ENCODE results near the gene TGFBR2. TPM values are rescaled to one million over a fixed set of nuclear protein-coding genes. Genes with fewer than 3 reads are reported as not detected.

TGFBR2 gene
- total and polyA plus RNA-seq, 2 of the 13 experiments (the other 11 are each of a cell fraction or from before 2014, with no cell fraction given) = 82.2 to 187 TPM

- TF ChIP-seq SAFB2 (CRISPR knock-in tag; IDR thresholded peaks at IDR 0.05; ENCODE audit: borderline replicate concordance, low read depth) (no peak), ZFP37 (CRISPR knock-in tag; IDR thresholded peaks at IDR 0.05; ENCODE audit: borderline replicate concordance) (no peak), CHD4 (IDR thresholded peaks at IDR 0.05; ENCODE audit: borderline replicate concordance, low read length) (no peak), DBP (CRISPR knock-in tag; IDR thresholded peaks at IDR 0.05; ENCODE audit: not compliant biosample characterization) (no peak), PPARG (CRISPR knock-in tag; conservative IDR thresholded peaks at IDR 0.05) (peak; percentile 64), ZNF567 (CRISPR knock-in tag; IDR thresholded peaks at IDR 0.05; ENCODE audit: borderline replicate concordance) (no peak), ZNF549 (CRISPR knock-in tag; IDR thresholded peaks at IDR 0.05) (no peak), ZSCAN25 (CRISPR knock-in tag; IDR thresholded peaks at IDR 0.05) (no peak), TCF12 (IDR thresholded peaks at IDR 0.05) (no peak), TCF12 (CRISPR knock-in tag; IDR thresholded peaks at IDR 0.05) (no peak), SMC3 (IDR thresholded peaks at IDR 0.05; ENCODE audit: low read length) (no peak), ZNF572 (CRISPR knock-in tag; IDR thresholded peaks at IDR 0.05) (no peak), ZNF703 (CRISPR knock-in tag; IDR thresholded peaks at IDR 0.05; ENCODE audit: borderline replicate concordance) (no peak), HMG20A (CRISPR knock-in tag; IDR thresholded peaks at IDR 0.05; ENCODE audit: borderline replicate concordance) (no peak), NCOA2 (CRISPR knock-in tag; IDR thresholded peaks at IDR 0.05) (peak; percentile 75; the same call in 1 of the 2 replicates), BCL6 (CRISPR knock-in tag; IDR thresholded peaks at IDR 0.05) (peak; percentile 56; the same call in 1 of the 2 replicates), EZH2 (conservative IDR thresholded peaks at IDR 0.05; ENCODE audit: low read depth, low read length) (no peak), MXI1 (IDR thresholded peaks at IDR 0.05; ENCODE audit: borderline replicate concordance, low read depth, low read length) (no peak), IKZF4 (CRISPR knock-in tag; IDR thresholded peaks at IDR 0.05; ENCODE audit: borderline replicate concordance, low read depth, not compliant biosample characterization) (no peak), ZBTB44 (CRISPR knock-in tag; IDR thresholded peaks at IDR 0.05) (no peak), KLF16 (CRISPR knock-in tag; IDR thresholded peaks at IDR 0.05) (peak in 1 of 2 experiments; percentile 30; a peak in 1 of 4 replicates), EP300 (IDR thresholded peaks at IDR 0.05; ENCODE audit: low read depth in 2 of 2, low read length in 2 of 2) (peak in 1 of 2 experiments; percentile 19; a peak in 1 of 4 replicates), EP300 (CRISPR knock-in tag; IDR thresholded peaks at IDR 0.05; ENCODE audit: borderline replicate concordance) (no peak; the same call in 1 of the 2 replicates)
- TF ChIP-seq, protein P1, sequence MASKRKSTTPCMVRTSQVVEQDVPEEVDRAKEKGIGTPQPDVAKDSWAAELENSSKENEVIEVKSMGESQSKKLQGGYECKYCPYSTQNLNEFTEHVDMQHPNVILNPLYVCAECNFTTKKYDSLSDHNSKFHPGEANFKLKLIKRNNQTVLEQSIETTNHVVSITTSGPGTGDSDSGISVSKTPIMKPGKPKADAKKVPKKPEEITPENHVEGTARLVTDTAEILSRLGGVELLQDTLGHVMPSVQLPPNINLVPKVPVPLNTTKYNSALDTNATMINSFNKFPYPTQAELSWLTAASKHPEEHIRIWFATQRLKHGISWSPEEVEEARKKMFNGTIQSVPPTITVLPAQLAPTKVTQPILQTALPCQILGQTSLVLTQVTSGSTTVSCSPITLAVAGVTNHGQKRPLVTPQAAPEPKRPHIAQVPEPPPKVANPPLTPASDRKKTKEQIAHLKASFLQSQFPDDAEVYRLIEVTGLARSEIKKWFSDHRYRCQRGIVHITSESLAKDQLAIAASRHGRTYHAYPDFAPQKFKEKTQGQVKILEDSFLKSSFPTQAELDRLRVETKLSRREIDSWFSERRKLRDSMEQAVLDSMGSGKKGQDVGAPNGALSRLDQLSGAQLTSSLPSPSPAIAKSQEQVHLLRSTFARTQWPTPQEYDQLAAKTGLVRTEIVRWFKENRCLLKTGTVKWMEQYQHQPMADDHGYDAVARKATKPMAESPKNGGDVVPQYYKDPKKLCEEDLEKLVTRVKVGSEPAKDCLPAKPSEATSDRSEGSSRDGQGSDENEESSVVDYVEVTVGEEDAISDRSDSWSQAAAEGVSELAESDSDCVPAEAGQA (IDR thresholded peaks at IDR 0.05; ENCODE audit: low read depth) = no peak
- TF ChIP-seq, protein P1 (CRISPR knock-in tag; IDR thresholded peaks at IDR 0.05; ENCODE audit: borderline replicate concordance) = no peak
These were observed 24.4 kb upstream of the TGFBR2 start (continued) for GRCh38 chr3:30581982-30582381.

All from HepG2 (cell line).